Measurements from ENCODE around the gene DYDC1.
"Not testable (repeated sequence)": the region's sequence is repeated elsewhere in the genome, so short reads cannot be mapped to it uniquely, and the experiment has no call there.

Gene DYDC1

DNA sequence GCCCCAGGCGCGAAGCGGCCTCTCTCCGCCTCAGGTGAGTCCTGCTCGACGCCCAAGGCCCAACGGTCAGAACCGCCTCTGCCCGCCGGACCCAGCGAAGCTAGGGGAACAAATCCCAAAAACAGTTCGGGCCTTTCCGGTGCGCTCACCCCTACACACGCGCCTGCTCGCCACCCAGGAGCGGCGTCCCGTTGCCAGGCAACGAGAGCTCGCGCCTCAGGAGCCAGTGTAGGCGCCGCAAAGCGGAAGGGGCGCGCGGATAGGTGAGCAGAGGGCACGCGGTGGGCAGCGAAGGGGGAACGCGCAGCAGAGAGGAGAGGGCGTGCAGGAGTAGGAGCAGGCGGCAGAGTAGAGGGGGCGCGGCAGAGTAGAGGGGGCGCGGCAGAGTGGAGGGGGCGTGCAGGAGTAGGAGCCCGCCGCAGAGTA is at the start of gene DYDC1, which contains the start of gene DYDC2:
Gene DYDC1 (minus strand): TSS at position 193 of the 426 bp plus-strand sequence. CDS start 4,154 bp downstream, outside the sequence.
Gene DYDC2 (plus strand): TSS at position 219 of the 426 bp plus-strand sequence. CDS start 5,663 bp downstream, outside the sequence.
- DNase-seq, result peak; percentile 41

- DNase-seq, result no peak
Observed at GRCh38 chr10:80406204-80406603, 49.6 kb upstream of the DYDC1 start.

DNA sequence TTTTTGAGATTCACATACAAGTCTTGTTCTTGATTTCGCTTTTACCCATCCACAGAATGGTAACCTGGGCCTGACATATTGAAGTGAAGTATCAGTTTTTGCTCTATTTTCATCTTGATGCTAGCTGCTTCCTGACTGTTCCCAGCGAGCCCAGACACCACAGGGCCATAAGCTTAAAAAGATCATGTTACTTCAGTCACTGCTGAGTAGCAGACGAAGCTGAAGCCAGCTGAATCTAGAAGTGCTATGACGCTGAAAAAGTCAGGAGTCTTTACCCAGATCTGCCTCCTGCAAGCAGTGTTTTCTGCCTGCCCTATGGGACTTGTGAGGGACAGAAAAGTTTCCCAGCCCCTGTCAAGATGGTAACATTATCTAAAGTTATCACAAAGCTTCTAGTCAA is 49.1 kb upstream of the DYDC1 start:
- DNase-seq, result no peak

DNA sequence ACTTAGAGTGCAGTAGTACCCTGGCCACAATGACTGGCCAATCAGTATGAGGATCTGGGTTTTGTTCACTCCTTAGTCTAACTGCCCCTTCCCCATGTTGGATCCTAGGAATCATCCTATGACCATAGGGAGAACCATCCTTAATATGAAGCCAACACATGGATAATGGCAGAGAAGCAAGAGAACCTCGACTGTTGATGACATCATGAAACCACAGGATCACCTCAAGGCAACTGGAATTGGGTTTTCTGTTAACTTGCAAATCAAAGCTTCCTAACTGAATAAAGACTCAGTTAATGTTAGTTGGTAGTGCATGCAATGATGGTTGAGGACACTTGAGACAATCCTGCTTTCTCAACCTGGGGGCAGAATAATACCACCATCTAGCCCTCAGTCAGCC is 48.5 kb upstream of the DYDC1 start:
- DNase-seq, result no peak

DNA sequence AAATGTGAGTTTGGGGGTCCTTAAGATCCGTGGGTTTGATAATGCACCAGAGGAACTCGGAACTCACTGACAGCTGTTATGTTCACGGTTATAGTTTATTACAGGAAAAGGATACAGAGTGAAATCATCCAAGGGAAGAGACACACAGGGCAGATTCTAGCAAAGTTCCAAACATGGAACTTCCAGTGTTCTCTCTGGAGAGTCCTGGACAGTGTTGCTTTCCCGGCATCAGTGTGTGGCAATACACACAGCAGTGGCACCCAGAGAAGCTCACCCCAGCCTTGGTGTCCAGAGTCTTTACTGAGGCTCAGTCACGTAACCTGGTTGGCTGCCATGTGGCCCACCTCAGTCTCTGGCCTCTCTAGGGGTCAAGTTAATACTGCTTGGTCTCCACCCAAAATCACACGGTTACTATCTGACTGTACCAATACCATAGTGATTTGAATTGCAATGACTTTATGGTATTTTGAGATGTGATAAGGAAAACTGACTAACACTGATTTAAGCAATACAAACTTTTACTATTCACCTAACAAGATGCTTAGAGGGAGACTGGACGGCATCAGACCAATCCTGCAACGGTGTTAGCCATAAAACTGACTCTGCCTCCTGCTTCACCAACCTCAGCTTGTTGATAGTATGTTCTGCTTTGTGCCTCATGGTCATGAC is 43.7 kb upstream of the DYDC1 start:
- DNase-seq, result no peak

GRCh38 chr10:80397014-80397413 is 40.5 kb upstream of the DYDC1 start:
- no peak for DNase-seq

- no peak for DNase-seq
Observed at GRCh38 chr10:80394358-80394916, 37.9 kb upstream of the DYDC1 start.

DNA sequence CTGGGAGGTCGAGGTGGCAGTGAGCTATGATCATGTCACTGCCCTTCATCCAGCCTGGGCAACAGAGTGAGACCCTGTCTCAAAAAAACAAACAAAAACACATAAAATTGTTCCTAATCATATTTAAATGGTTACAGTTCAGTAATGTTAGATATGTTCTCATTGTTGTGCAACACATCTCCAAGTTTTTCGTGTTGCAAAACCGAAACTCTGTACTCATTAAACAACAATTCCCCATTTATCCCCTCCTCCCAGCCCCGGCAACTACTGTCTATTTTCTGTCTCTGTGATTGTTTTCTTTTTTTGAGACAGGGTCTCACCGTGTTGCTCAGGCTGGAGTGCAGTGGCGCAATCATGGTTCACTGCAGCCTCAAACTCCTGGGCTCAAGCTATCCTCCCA is 35.7 kb upstream of the DYDC1 start:
- no peak for DNase-seq

- DNase-seq, result no peak
Observed at GRCh38 chr10:80390740-80391139, 34.2 kb upstream of the DYDC1 start.

DNA sequence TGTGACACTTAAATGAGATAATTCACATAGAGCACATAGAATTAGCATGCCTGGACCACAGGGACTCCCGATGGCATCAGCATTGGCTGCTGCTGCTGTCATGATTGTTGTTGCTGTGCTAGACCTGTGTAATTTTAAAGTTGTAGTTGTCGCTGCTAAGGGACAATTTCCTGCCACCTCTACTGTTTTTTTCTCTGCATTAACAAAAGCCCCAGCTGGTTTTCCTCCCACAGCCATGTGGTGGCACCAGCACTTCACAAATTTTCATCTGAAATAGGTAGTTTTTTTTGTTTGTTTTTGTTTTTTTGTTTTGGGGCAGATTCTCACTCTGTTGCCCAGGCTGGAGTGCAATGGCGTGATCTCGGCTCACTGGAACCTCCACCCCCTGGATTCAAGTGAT is 26.4 kb upstream of the DYDC1 start:
- DNase-seq, result peak; percentile 48

- no peak for DNase-seq
Observed at GRCh38 chr10:80380185-80380584, 23.6 kb upstream of the DYDC1 start.

GRCh38 chr10:80379701-80380100 is 23.1 kb upstream of the DYDC1 start:
- no peak for DNase-seq

- no peak for DNase-seq
Observed at GRCh38 chr10:80373502-80373901, 16.9 kb upstream of the DYDC1 start.

- no peak for DNase-seq
Observed at GRCh38 chr10:80372675-80373074, 16.1 kb upstream of the DYDC1 start.

GRCh38 chr10:80371467-80371866 is 14.9 kb upstream of the DYDC1 start:
- no peak for DNase-seq

- DNase-seq, result no peak
Observed at GRCh38 chr10:80365510-80365909, 9.0 kb upstream of the DYDC1 start.

DNA sequence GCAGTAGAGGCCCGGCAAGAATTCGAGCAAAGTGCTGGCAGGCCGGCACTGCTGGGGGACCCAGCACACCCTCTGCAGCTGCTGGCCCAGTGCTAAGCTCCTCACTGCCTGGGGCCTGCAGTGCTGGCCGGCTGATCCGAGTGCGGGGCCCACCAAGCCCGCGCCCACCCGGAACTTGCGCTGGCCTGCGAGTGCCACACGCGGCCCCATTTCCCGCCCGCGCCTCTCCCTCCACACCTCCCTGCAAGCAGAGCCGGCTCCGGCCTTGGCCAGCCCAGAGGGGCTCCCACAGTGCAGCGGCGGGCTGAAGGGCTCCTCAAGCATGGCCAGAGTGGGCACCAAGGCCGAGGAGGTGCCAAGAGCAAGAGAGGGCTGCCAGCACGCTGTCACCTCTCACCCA is 3.1 kb upstream of the DYDC1 start:
- no peak for DNase-seq

DNA sequence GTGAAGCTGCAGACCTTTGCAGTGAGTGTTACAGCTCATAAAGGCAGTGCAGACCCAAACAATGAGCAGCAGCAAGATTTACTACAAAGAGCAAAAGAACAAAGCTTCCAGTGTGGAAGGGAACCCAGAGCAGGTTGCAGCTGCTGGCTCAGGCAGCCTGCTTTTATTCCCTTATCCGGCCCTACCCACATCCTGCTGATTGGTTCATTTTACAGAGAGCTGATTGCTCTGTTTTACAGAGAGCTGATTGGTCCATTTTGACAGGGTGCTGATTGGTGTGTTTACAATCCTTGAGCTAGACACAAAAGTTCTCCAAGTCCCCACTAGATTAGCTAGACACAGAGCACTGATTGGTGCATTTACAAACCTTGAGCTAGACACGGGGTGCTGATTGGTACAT is 2.4 kb upstream of the DYDC1 start:
- DNase-seq, result not testable (repeated sequence)

GRCh38 chr10:80357851-80358125 is 1.2 kb upstream of the DYDC1 start:
- no peak for DNase-seq

- no peak for DNase-seq
Observed at GRCh38 chr10:80356989-80357850, 665 bp upstream of the DYDC1 start.

GRCh38 chr10:80351220-80351619 is 5.3 kb downstream of the DYDC1 start:
- no peak for DNase-seq

- DNase-seq, result no peak
Observed at GRCh38 chr10:80350251-80350650, 6.3 kb downstream of the DYDC1 start.

GRCh38 chr10:80344912-80345311 is 11.6 kb downstream of the DYDC1 start:
- no peak for DNase-seq

GRCh38 chr10:80344276-80344675 is 12.3 kb downstream of the DYDC1 start:
- no peak for DNase-seq

All from activated gamma-delta T cell treated with Interleukin-2 at 50 U/mL for 16 hours (primary cell).